ENCODE measurements around the gene IMPA2. TPM values are rescaled to one million over a fixed set of nuclear protein-coding genes. Genes with fewer than 3 reads are reported as not detected.

Gene IMPA2
- total RNA-seq = 10 to 100 TPM; 32.3 to 51.1 (median 45.7) TPM
- long read RNA-seq, partial matches to known transcripts = 0 of 2 reads
- long read RNA-seq, other reads (novel, unspliced or antisense) = 1 of 2 reads

DNA sequence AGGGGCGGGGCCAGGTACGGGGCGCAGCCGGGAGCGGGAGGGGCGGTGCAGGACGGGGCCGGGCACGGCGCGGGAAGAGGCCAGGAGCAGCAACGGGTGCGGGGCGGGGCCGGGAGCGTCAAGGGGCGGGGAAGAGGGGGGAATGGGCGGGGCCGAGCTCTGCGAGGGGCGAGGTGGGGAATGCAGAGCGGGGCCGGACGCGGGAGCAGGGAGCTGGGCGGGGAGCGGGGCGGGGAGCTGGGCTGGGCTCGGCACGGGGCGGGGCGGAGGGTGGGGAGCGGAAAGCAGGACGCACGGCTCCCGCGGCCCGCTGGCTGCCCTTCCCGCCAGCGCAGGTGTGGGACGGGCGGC is at the start of gene IMPA2:
IMPA2 (plus strand) TSS at position 316 of the 351 bp plus-strand sequence. CDS start 163 bp downstream, outside the sequence.
- peak in 1 of 3 donors; percentile 100 for DNase-seq
- peaks cover 0 to 28% (median 13%) of the 10 kb centered on the region in 4 donors for H3K4me1 ChIP-seq
- intact Hi-C loops (cut with DNase I) = no loop called here
- no peaks in the 10 kb centered on the region for H3K27me3 ChIP-seq
- H3K9me3 ChIP-seq = no peaks in the 10 kb centered on the region
- H3K4me3 ChIP-seq = peak within 1 kb of the TSS; percentile 77 to 90 (median 89)
- ATAC-seq = no peak
- WGBS (ENCODE audit: insufficient coverage, low coverage, low lambda C conversion rate, missing lambda C conversion rate) = 7% methylated on average over 3 of the region's 42 CpGs
- no peaks in the 10 kb centered on the region for H3K36me3 ChIP-seq
- peak within 1 kb of the TSS; percentile 92 to 97 (median 96) for H3K27ac ChIP-seq
- TF ChIP-seq POLR2A (IDR thresholded peaks at IDR 0.05) = no peak
- TF ChIP-seq, protein P1, sequence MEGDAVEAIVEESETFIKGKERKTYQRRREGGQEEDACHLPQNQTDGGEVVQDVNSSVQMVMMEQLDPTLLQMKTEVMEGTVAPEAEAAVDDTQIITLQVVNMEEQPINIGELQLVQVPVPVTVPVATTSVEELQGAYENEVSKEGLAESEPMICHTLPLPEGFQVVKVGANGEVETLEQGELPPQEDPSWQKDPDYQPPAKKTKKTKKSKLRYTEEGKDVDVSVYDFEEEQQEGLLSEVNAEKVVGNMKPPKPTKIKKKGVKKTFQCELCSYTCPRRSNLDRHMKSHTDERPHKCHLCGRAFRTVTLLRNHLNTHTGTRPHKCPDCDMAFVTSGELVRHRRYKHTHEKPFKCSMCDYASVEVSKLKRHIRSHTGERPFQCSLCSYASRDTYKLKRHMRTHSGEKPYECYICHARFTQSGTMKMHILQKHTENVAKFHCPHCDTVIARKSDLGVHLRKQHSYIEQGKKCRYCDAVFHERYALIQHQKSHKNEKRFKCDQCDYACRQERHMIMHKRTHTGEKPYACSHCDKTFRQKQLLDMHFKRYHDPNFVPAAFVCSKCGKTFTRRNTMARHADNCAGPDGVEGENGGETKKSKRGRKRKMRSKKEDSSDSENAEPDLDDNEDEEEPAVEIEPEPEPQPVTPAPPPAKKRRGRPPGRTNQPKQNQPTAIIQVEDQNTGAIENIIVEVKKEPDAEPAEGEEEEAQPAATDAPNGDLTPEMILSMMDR (IDR thresholded peaks at IDR 0.05) = no peak

DNA sequence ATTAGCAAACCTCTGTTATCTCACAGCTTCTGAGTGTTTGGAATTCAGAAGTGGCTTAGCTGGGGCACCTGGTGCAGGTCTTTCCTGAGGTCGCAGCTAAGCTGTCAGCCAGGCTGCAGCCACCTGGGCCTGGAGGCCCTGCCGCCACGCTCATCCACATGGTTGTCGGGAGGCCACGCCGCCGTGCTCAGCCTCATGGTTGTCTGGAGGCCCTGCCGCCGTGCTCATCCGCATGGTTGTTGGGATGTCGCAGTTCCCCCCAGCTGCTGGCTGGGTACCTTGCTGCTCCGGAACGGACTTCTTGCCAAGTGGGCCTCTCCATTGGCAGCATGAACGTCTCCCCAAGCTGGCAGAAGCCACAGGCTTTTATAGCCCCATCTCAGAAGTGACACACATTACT is 48.9 kb upstream of the IMPA2 start:
- Histone ChIP-seq H3K27ac (no peak overlapping the region), H3K4me3 (no peak overlapping the region), H3K36me3 (no peaks in the 10 kb centered on the region), H3K27me3 (no peaks in the 10 kb centered on the region), H3K4me1 (no peaks in the 10 kb centered on the region), H3K9me3 (no peaks in the 10 kb centered on the region)
- ATAC-seq = peak in 1 of 4 donors; percentile 16
- DNase-seq = no peak
- intact Hi-C loops (cut with DNase I) = loop anchor here in 1 of 2 donors (10.0 kb wide), 2 partner anchors 62 to 102 kb away; no protein-coding TSS in a partner anchor
- 92% methylated on average over 5 of the region's 14 CpGs for WGBS (ENCODE audit: insufficient coverage, low coverage, low lambda C conversion rate, missing lambda C conversion rate)
- TF ChIP-seq, protein P1 (IDR thresholded peaks at IDR 0.05) = no peak
- TF ChIP-seq POLR2A (IDR thresholded peaks at IDR 0.05) = no peak

DNA sequence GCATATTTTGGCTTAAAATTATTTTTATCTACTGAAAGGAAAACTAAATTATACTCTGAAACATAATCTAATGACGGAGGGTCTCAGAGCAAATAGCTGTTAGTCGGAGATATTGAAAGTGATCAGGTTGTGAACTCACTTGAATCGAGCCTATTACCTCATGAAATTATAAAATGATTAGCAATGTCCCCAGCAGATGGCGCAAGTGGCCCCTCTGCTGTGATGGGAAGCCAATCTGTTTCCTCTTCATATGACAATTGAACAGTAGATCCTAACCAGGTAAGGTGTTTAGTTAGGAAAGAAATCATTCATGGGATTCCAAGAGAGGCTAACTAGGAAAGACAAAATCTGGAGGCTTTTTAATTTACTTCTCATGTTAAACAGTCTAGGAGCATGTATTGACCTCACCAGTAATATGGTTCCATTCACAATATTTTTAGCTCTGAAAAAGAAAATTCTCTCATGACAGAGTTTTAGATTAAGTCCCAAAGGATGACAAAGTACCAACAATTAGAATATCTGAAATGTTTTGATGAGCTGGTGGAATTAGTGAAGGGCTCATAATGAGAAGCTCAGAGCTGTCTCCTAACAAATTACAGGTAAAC is 43.3 kb upstream of the IMPA2 start:
- intact Hi-C loops (cut with DNase I) = loop anchor here in 1 of 2 donors (10.0 kb wide), 2 partner anchors 57 to 97 kb away; no protein-coding TSS in a partner anchor
- H3K4me3 ChIP-seq = no peak overlapping the region
- no peak overlapping the region for H3K27ac ChIP-seq
- no peaks in the 10 kb centered on the region for H3K9me3 ChIP-seq
- TF ChIP-seq, protein P1 (IDR thresholded peaks at IDR 0.05) = peak; percentile 82 to 88 (median 84)
- no peak for TF ChIP-seq POLR2A (IDR thresholded peaks at IDR 0.05)
- DNase-seq = peak; percentile 72 to 74 (median 73)
- WGBS (ENCODE audit: insufficient coverage, low coverage, low lambda C conversion rate, missing lambda C conversion rate) = 0% methylated on average over 4 of the region's 4 CpGs
- no peaks in the 10 kb centered on the region for H3K27me3 ChIP-seq
- peak; percentile 96 to 99 (median 98) for ATAC-seq
- H3K4me1 ChIP-seq = peaks cover 0 to 6% (median 0%) of the 10 kb centered on the region in 4 donors
- no peaks in the 10 kb centered on the region for H3K36me3 ChIP-seq

DNA sequence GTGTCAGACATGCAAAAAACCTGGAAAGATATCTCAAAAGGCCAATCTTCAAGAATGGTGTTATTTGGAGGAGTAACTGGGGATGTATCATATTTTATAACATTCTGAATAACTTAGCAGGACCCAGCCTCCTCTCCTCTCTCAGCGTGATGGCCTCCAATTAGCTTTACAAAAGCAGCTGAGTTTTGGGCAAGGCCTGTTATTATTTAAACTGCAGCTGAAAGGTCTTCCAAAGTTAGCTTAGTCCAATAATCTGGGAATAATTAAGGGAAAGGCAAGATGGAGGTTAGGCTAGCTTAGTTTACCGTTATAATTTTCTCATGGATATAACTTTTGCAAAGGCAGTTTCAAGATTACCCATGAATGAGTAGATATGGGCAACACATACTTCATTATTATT is 40.4 kb upstream of the IMPA2 start:
- no peaks in the 10 kb centered on the region for H3K27me3 ChIP-seq
- no peak for ATAC-seq
- H3K27ac ChIP-seq = no peak overlapping the region
- WGBS (ENCODE audit: insufficient coverage, low coverage, low lambda C conversion rate, missing lambda C conversion rate) = 77% methylated on average over 2 of the region's 2 CpGs
- no peak for DNase-seq
- TF ChIP-seq, protein P1 (IDR thresholded peaks at IDR 0.05) = no peak
- TF ChIP-seq POLR2A (IDR thresholded peaks at IDR 0.05) = no peak
- no peaks in the 10 kb centered on the region for H3K9me3 ChIP-seq
- intact Hi-C loops (cut with DNase I) = no loop called here
- no peak overlapping the region for H3K4me3 ChIP-seq
- peaks cover 0 to 6% (median under 1%) of the 10 kb centered on the region in 4 donors for H3K4me1 ChIP-seq
- no peaks in the 10 kb centered on the region for H3K36me3 ChIP-seq

Measured in right lobe of liver (tissue), 6 donors.